ENCODE measurements around the gene SYNRG.
"Not testable (repeated sequence)": the region's sequence is repeated elsewhere in the genome, so short reads cannot be mapped to it uniquely, and the experiment has no call there.

Gene SYNRG

DNA sequence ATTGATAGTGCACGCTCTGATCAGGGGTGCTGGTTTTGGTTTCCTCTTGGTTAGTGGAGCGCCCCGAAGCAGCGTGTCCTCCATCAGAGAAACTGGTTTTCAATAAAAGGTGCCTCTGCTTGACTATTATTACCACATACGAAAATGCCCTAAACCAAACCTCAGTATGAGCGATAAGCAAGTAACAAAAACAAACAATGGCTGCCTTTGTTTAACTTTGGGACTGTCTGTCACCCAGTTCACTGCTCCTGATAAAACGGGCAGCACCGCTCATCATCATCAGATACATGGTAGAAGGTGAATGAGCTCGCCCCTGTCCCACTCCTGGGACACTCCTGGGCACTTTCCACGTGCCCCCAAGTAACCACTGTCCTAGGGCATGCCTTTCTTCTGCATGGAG, 95.5 kb downstream of the SYNRG start:
- Histone ChIP-seq H3K9me3 (replicated peaks in 1 of 2; ENCODE audit: control insufficient read depth in 2 of 2, insufficient read depth in 1 of 2, low read depth in 1 of 2, low read length in 2 of 2) (no peaks in the 10 kb centered on the region), H2BK5ac (ENCODE audit: low read length) (no peak overlapping the region), H3K18ac (ENCODE audit: low read length) (no peak overlapping the region), H3K14ac (ENCODE audit: low read length) (no peak overlapping the region), H3K4me1 (ENCODE audit: control insufficient read depth in 2 of 2, insufficient read depth in 1 of 2, low read depth in 1 of 2, low read length in 2 of 2) (peaks cover 4 to 10% of the 10 kb centered on the region in 2 donors), H3K23ac (ENCODE audit: low read depth, low read length, poor library complexity) (no peak overlapping the region), H2BK12ac (ENCODE audit: low read length) (no peak overlapping the region), H3K27me3 (ENCODE audit: control insufficient read depth in 3 of 3, insufficient read depth in 3 of 3, low read depth in 1 of 3, low read length in 3 of 3) (no peaks in the 10 kb centered on the region), H2AK5ac (ENCODE audit: low read depth, low read length) (no peak overlapping the region), H3K36me3 (replicated peaks in 1 of 2; ENCODE audit: control insufficient read depth in 2 of 2, insufficient read depth in 2 of 2, low read length in 2 of 2) (peaks cover 18 to 76% of the 10 kb centered on the region in 2 donors), H3K4me2 (ENCODE audit: insufficient read depth, low read length, poor library complexity, severe bottlenecking) (no peak overlapping the region), H3K4ac (ENCODE audit: low read length) (no peak overlapping the region), H3K27ac (replicated peaks; ENCODE audit: low read length) (no peak overlapping the region), H3K9ac (ENCODE audit: low read depth, low read length, poor library complexity) (no peak overlapping the region), H2AFZ (ENCODE audit: low read length) (no peak overlapping the region), H2BK120ac (ENCODE audit: low read depth, low read length) (no peak overlapping the region), H4K8ac (ENCODE audit: low read depth, low read length) (no peak overlapping the region), H2BK15ac (ENCODE audit: low read length) (no peak overlapping the region), H3K79me1 (ENCODE audit: low read depth, low read length) (peaks cover 2% of the 10 kb centered on the region), H4K91ac (ENCODE audit: low read depth, low read length, poor library complexity) (no peak overlapping the region), H3K4me3 (ENCODE audit: low read length in 2 of 2) (no peak overlapping the region)
- no CpG with 5 or more reads among the region's 10 CpGs for WGBS, 2 donors (ENCODE audit: extremely low coverage in 2 of 2, insufficient read length in 2 of 2, insufficient replicate concordance in 1 of 2)
- DNase-seq (ENCODE audit: low spot score): no peak

DNA sequence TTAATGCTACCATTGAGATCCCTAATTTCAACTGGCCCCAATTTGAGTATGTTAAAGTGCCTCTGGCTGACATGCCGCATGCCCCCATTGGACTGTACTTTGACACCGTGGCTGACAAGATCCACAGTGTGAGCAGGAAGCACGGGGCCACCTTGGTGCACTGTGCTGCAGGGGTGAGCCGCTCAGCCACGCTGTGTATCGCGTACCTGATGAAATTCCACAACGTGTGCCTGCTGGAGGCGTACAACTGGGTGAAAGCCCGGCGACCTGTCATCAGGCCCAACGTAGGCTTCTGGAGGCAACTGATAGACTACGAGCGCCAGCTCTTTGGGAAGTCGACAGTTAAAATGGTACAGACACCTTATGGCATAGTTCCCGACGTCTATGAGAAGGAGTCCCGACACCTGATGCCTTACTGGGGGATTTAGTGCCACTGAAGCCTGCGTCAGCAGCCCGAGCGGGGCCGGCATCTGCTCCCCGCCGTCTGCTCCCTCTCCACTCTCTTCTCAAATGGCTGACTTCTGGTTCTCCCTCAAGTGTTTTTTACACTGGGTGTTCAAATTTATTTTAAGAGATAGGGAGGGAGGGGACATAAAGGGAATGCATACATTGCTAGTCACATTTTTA, 96.7 kb downstream of the SYNRG start:
- peaks cover 4 to 10% of the 10 kb centered on the region in 2 donors for H3K4me1 ChIP-seq (ENCODE audit: control insufficient read depth in 2 of 2, insufficient read depth in 1 of 2, low read depth in 1 of 2, low read length in 2 of 2)
- H3K23ac ChIP-seq (ENCODE audit: low read depth, low read length, poor library complexity): peak overlapping the region; percentile 75
- no peak overlapping the region for H2BK15ac ChIP-seq (ENCODE audit: low read length)
- H3K9me3 ChIP-seq (replicated peaks in 1 of 2; ENCODE audit: control insufficient read depth in 2 of 2, insufficient read depth in 1 of 2, low read depth in 1 of 2, low read length in 2 of 2): no peaks in the 10 kb centered on the region
- H3K4me3 ChIP-seq (ENCODE audit: low read length in 2 of 2): peak overlapping the region in 1 of 2 donors; percentile 19
- peak overlapping the region; percentile 23 for H3K27ac ChIP-seq (replicated peaks; ENCODE audit: low read length)
- no peak for DNase-seq (ENCODE audit: low spot score)
- H3K4ac ChIP-seq (ENCODE audit: low read length): no peak overlapping the region
- H3K18ac ChIP-seq (ENCODE audit: low read length): peak overlapping the region; percentile 60
- H4K8ac ChIP-seq (ENCODE audit: low read depth, low read length): no peak overlapping the region
- H3K4me2 ChIP-seq (ENCODE audit: insufficient read depth, low read length, poor library complexity, severe bottlenecking): no peak overlapping the region
- no peak overlapping the region for H2BK12ac ChIP-seq (ENCODE audit: low read length)
- H2AK5ac ChIP-seq (ENCODE audit: low read depth, low read length): no peak overlapping the region
- H4K91ac ChIP-seq (ENCODE audit: low read depth, low read length, poor library complexity): no peak overlapping the region
- H3K36me3 ChIP-seq (replicated peaks in 1 of 2; ENCODE audit: control insufficient read depth in 2 of 2, insufficient read depth in 2 of 2, low read length in 2 of 2): peaks cover 10 to 70% of the 10 kb centered on the region in 2 donors
- no peaks in the 10 kb centered on the region for H3K27me3 ChIP-seq (ENCODE audit: control insufficient read depth in 3 of 3, insufficient read depth in 3 of 3, low read depth in 1 of 3, low read length in 3 of 3)
- peaks cover 4% of the 10 kb centered on the region for H3K79me1 ChIP-seq (ENCODE audit: low read depth, low read length)
- no peak overlapping the region for H2BK120ac ChIP-seq (ENCODE audit: low read depth, low read length)
- H2BK5ac ChIP-seq (ENCODE audit: low read length): no peak overlapping the region
- H3K14ac ChIP-seq (ENCODE audit: low read length): no peak overlapping the region
- H3K9ac ChIP-seq (ENCODE audit: low read depth, low read length, poor library complexity): peak overlapping the region; percentile 66
- no CpG with 5 or more reads among the region's 24 CpGs for WGBS, 2 donors (ENCODE audit: extremely low coverage in 2 of 2, insufficient read length in 2 of 2, insufficient replicate concordance in 1 of 2)
- H2AFZ ChIP-seq (ENCODE audit: low read length): no peak overlapping the region

- H3K18ac ChIP-seq (ENCODE audit: low read length); H3K79me1 ChIP-seq (ENCODE audit: low read depth, low read length); H3K23ac ChIP-seq (ENCODE audit: low read depth, low read length, poor library complexity); H3K14ac ChIP-seq (ENCODE audit: low read length); DNase-seq (ENCODE audit: low spot score); H2BK5ac ChIP-seq (ENCODE audit: low read length); H2AK5ac ChIP-seq (ENCODE audit: low read depth, low read length); H3K4me1 ChIP-seq (ENCODE audit: control insufficient read depth in 2 of 2, insufficient read depth in 1 of 2, low read depth in 1 of 2, low read length in 2 of 2); H3K27me3 ChIP-seq (ENCODE audit: control insufficient read depth in 3 of 3, insufficient read depth in 3 of 3, low read depth in 1 of 3, low read length in 3 of 3); H3K4ac ChIP-seq (ENCODE audit: low read length); H2BK15ac ChIP-seq (ENCODE audit: low read length); H3K9me3 ChIP-seq (replicated peaks in 1 of 2; ENCODE audit: control insufficient read depth in 2 of 2, insufficient read depth in 1 of 2, low read depth in 1 of 2, low read length in 2 of 2); H3K4me3 ChIP-seq (ENCODE audit: low read length in 2 of 2); H4K8ac ChIP-seq (ENCODE audit: low read depth, low read length); H3K9ac ChIP-seq (ENCODE audit: low read depth, low read length, poor library complexity); H2BK12ac ChIP-seq (ENCODE audit: low read length); H3K4me2 ChIP-seq (ENCODE audit: insufficient read depth, low read length, poor library complexity, severe bottlenecking); H2BK120ac ChIP-seq (ENCODE audit: low read depth, low read length); H3K27ac ChIP-seq (replicated peaks; ENCODE audit: low read length); H4K91ac ChIP-seq (ENCODE audit: low read depth, low read length, poor library complexity); H2AFZ ChIP-seq (ENCODE audit: low read length): not testable (repeated sequence)
- H3K36me3 ChIP-seq (replicated peaks in 1 of 2; ENCODE audit: control insufficient read depth in 2 of 2, insufficient read depth in 2 of 2, low read length in 2 of 2): peaks cover 10 to 70% of the 10 kb centered on the region in 2 donors
- WGBS, 2 donors (ENCODE audit: extremely low coverage in 2 of 2, insufficient read length in 2 of 2, insufficient replicate concordance in 1 of 2): no CpG with 5 or more reads among the region's 1 CpG
Measured at GRCh38 chr17:37511642-37512041, 97.6 kb downstream of the SYNRG start.

DNA sequence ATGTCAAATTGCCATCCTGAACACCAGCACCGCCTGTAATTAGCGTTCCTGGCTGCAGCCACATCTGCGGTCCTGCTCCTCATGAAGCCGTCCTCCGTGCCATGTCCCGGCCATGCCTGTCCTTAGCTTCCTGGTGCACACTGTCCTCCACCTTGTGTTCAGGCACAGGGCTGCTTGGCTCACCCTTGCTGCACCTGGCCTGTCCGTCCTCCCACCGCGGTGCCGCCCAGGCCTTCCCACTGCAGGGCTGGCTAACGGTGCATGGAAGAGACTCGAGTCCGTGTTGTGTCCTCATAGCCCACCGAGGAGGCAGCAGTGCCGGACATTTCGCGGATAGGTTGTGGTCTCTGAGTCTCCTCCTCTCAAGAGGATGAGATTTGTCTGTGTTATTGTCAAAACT, 99.2 kb downstream of the SYNRG start:
- no peak for DNase-seq (ENCODE audit: low spot score)
- Histone ChIP-seq H3K14ac (ENCODE audit: low read length) (no peak overlapping the region), H2BK120ac (ENCODE audit: low read depth, low read length) (peak overlapping the region; percentile 10), H2BK12ac (ENCODE audit: low read length) (no peak overlapping the region), H3K23ac (ENCODE audit: low read depth, low read length, poor library complexity) (no peak overlapping the region), H3K4ac (ENCODE audit: low read length) (no peak overlapping the region), H4K91ac (ENCODE audit: low read depth, low read length, poor library complexity) (no peak overlapping the region), H3K27me3 (ENCODE audit: control insufficient read depth in 3 of 3, insufficient read depth in 3 of 3, low read depth in 1 of 3, low read length in 3 of 3) (no peaks in the 10 kb centered on the region), H4K8ac (ENCODE audit: low read depth, low read length) (no peak overlapping the region), H3K9ac (ENCODE audit: low read depth, low read length, poor library complexity) (no peak overlapping the region), H3K4me2 (ENCODE audit: insufficient read depth, low read length, poor library complexity, severe bottlenecking) (no peak overlapping the region), H3K18ac (ENCODE audit: low read length) (no peak overlapping the region), H3K4me3 (ENCODE audit: low read length in 2 of 2) (peak overlapping the region in 1 of 2 donors; percentile 21), H2BK15ac (ENCODE audit: low read length) (no peak overlapping the region), H2AFZ (ENCODE audit: low read length) (no peak overlapping the region), H3K9me3 (replicated peaks in 1 of 2; ENCODE audit: control insufficient read depth in 2 of 2, insufficient read depth in 1 of 2, low read depth in 1 of 2, low read length in 2 of 2) (no peaks in the 10 kb centered on the region), H3K36me3 (replicated peaks in 1 of 2; ENCODE audit: control insufficient read depth in 2 of 2, insufficient read depth in 2 of 2, low read length in 2 of 2) (peaks cover 10 to 67% of the 10 kb centered on the region in 2 donors), H3K27ac (replicated peaks; ENCODE audit: low read length) (no peak overlapping the region), H2AK5ac (ENCODE audit: low read depth, low read length) (no peak overlapping the region), H2BK5ac (ENCODE audit: low read length) (no peak overlapping the region), H3K79me1 (ENCODE audit: low read depth, low read length) (peaks cover 4% of the 10 kb centered on the region), H3K4me1 (ENCODE audit: control insufficient read depth in 2 of 2, insufficient read depth in 1 of 2, low read depth in 1 of 2, low read length in 2 of 2) (peaks cover 0 to 7% of the 10 kb centered on the region in 2 donors)
- WGBS, 2 donors (ENCODE audit: extremely low coverage in 2 of 2, insufficient read length in 2 of 2, insufficient replicate concordance in 1 of 2): no CpG with 5 or more reads among the region's 17 CpGs
